ENCODE data around the gene DUT.

Gene DUT

DNA sequence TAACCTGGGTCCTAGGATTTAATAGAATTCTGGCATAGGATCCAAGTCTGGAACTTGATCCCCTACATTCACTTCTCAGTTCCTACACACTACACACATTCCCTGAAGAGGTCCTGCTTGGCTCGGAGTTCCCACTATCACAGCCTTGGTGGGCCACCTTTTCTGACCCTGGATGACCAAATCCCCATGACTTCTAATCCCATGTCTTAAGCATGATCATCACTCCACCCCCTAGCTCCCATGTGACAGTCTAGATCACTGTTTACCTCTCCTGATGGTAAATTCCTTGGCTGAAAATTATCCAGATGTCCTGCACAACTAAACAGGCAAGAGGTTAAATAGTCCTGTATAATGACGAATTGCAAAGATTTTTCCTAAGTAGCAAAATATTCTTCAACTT, 40.3 kb downstream of the DUT start:
- no peak for DNase-seq (ENCODE audit: low spot score)

DNA sequence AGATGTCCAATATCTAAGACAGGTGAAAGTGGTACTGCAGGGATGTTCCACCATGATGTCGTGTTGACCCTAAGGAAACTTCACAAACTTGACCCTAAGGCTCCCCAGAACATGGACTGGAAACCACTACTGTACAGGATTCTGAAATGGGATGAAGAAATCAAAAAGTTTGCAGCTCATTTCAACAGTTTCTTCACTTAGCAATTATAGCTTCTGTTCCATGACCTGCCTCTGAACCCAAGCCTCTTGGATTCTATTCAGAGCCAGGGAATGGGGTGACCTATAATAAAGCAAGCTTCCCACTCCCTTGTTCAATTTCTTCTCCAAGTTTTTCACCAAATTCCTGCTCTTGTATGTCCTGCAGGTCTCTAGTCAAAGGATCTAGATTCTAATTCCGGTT, 40.7 kb downstream of the DUT start:
- no peak for DNase-seq (ENCODE audit: low spot score)

DNA sequence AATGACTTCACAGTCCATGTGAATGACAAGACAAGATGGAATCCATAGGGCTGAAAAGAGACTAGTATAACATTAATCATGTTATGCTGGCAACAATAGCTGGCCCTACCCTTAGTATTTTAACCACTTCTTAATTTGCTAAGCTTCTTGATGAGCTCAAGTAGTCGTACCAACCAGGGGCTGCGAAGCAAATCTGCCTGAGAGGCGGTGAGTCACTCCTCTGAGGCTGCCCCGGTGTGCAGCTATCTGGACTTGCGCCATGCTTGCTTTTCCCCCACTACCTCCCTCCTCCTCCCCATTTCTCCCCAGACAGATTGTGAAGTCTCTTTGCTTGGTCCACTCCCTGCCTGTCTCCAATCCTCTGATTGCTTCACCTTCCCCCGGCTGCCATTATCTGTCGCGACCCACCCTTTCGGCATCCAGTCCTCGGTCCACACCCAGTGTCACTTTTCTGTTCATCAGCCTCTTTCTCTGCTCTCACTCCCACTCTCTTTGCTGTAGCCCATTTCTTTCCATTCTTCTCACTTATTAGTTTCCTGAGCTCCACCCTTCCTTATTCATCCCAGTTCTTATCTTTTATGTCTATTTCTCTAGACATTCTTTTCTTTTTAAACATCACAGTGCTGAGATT, 42.7 kb downstream of the DUT start:
- DNase-seq (ENCODE audit: low spot score) = no peak

- no peak for DNase-seq (ENCODE audit: low spot score)
These were observed 43.2 kb downstream of the DUT start for GRCh38 chr15:48374472-48374871.

DNA sequence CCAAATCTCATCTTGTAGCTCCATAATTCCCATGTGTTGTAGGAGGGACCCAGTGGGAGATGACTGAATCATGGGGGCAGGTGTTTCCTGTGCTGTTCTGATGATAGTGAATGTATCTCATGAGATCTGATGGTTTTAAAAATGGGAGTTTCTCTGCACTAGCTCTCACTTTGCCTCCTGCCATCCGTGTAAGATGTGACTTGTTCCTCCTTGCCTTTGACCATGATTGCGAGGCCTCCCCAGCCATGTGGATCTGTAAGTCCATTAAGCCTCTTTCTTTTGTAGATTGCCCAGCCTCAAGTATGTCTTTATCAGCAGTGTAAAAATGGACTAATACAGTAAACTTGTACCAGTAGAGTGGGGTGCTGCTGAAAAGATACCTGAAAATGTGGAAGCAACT, 44.5 kb downstream of the DUT start:
- no peak for DNase-seq (ENCODE audit: low spot score)

- DNase-seq (ENCODE audit: low spot score) = no peak
These were observed 49.0 kb downstream of the DUT start for GRCh38 chr15:48380198-48380597.

DNA sequence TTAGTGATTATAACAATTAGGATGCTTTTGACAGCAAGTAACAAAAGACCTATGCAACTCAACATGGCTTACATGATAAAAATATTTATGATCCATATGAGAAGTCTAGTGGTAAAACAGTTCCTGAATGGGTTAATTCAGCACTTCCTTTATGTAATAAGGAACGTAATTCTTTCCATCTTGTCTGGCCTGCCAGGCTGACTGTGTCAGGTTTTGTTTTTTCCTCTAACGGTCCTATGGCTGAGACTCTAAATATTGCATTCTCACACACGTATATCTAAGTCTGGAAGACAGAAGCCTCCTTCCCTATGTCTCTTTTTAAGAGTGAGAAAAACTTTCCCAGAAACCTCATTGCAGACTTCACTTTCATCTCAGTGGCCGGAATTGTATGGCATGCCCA, 50.6 kb downstream of the DUT start:
- no peak for DNase-seq (ENCODE audit: low spot score)

DNA sequence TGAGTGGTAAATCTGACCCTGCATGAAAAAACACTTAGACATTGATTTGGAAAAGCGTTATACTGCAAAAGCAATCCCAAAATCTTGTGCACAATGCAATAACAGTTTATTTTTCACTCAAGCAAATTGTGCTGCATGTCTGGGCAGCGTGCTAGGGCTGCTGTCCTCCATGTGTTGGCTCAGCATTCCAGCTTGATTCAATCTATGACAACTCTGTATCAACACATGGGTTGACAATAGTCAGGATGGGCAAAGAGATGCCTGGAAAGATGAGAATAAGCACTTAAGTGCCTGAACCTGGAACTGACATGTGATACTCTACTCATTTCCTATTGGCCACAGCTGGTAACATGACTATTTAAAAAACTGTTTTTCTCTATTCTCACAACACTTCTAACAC, 51.8 kb downstream of the DUT start:
- no peak for DNase-seq (ENCODE audit: low spot score)

DNA sequence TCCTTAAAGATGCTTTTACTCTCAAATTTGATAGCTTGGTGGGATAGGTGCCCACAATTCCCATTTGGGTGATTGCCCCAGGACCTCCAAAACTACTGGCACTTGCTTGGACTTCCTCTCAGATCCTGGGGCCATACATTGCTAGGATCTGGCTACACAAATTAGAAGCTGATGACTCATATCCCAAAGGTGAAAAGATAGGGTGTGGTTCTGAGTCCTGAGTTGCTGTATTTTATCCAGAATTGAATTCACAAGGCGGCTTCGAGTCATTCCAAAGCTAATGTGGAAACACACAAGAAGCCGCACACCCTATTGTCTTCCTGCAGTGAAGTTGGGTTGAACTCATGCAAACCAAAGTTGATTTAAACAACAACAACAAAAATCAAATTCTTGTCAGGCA, 53.4 kb downstream of the DUT start:
- DNase-seq (ENCODE audit: low spot score) = no peak

GRCh38 chr15:48385031-48385830, 54.0 kb downstream of the DUT start:
- peak; percentile 20 for DNase-seq (ENCODE audit: low spot score)

GRCh38 chr15:48388016-48388851, 57.0 kb downstream of the DUT start:
- DNase-seq (ENCODE audit: low spot score) = no peak

GRCh38 chr15:48388910-48389309, 57.7 kb downstream of the DUT start:
- no peak for DNase-seq (ENCODE audit: low spot score)

DNA sequence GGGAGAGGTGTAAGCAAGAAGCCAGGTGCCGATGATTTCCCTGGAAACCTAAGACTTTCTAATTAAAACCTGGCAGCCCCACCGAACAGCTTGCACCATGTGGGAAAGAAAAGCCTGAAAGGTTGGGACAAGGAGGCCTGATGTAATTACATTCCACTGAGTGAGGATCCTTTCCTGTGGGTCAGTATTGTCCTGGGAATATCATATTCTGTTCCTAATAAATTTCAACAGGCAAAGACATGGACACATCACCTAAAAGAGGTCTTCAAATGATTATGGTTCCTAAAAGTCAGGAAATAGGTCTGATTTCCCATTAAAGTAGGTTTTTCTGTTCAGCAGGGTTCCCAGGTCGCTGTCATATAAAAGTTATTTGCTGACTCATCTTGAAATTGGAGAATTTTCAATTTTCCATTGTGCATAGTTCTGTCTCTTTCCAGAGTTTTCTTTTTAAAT, 58.5 kb downstream of the DUT start:
- DNase-seq (ENCODE audit: low spot score) = no peak

GRCh38 chr15:48391950-48392349, 60.7 kb downstream of the DUT start:
- no peak for DNase-seq (ENCODE audit: low spot score)

DNA sequence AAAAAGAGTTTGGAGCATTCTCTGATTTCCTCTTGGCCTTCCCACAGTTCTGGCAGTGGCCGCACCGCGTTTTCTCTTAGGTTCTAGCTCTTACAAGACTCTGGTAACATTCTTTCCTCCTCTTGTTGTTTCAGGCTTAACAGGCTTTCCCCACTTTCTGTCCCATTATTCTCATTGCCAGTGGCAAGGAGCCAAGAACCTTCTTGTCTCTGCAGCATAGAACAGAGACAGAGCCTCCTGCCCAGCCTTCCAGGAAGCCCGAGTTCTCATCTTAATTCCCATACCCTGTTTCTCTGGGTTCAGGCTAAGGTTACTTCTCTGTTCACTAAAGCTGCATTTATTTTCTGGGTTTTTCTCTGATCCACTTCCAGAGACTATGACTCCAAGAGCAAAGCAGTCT, 61.1 kb downstream of the DUT start:
- DNase-seq (ENCODE audit: low spot score) = no peak

All from kidney capillary endothelial cell (primary cell).